Superior temporal gyrus (tissue), 1 donor: ENCODE data around the gene GABRB1.

Source experiments
- DNase-seq: peaks from one replicate; pipeline ENCODE4 v3.0.0-alpha.2; 2016; ENCODE audit errors: extremely low spot score

Gene GABRB1

GRCh38 chr4:47049347-47049746 is 18.0 kb downstream of the GABRB1 start:
- no peak for DNase-seq

GRCh38 chr4:47050761-47051725 is 19.7 kb downstream of the GABRB1 start:
- peak; percentile 69 for DNase-seq

GRCh38 chr4:47053485-47053884 is 22.1 kb downstream of the GABRB1 start:
- DNase-seq = no peak

GRCh38 chr4:47054130-47054529 is 22.8 kb downstream of the GABRB1 start:
- no peak for DNase-seq

GRCh38 chr4:47057991-47058390 is 26.6 kb downstream of the GABRB1 start:
- DNase-seq = no peak

- no peak for DNase-seq
Observed at GRCh38 chr4:47060561-47060960, 29.2 kb downstream of the GABRB1 start.

- no peak for DNase-seq
Observed at GRCh38 chr4:47061435-47061834, 30.1 kb downstream of the GABRB1 start.

- peak; percentile 71 for DNase-seq
Observed at GRCh38 chr4:47065051-47065481, 33.7 kb downstream of the GABRB1 start.

GRCh38 chr4:47068986-47069385 is 37.6 kb downstream of the GABRB1 start:
- DNase-seq = no peak

- no peak for DNase-seq
Observed at GRCh38 chr4:47071901-47072341, 40.6 kb downstream of the GABRB1 start.

- DNase-seq = no peak
Observed at GRCh38 chr4:47073647-47074046, 42.3 kb downstream of the GABRB1 start.

- DNase-seq = no peak
Observed at GRCh38 chr4:47074816-47075215, 43.4 kb downstream of the GABRB1 start.

GRCh38 chr4:47075262-47075661 is 43.9 kb downstream of the GABRB1 start:
- no peak for DNase-seq

- no peak for DNase-seq
Observed at GRCh38 chr4:47075919-47076318, 44.6 kb downstream of the GABRB1 start.

GRCh38 chr4:47084111-47084510 is 52.7 kb downstream of the GABRB1 start:
- no peak for DNase-seq

GRCh38 chr4:47084795-47085194 is 53.4 kb downstream of the GABRB1 start:
- DNase-seq = no peak

- no peak for DNase-seq
Observed at GRCh38 chr4:47088298-47088697, 56.9 kb downstream of the GABRB1 start.

- no peak for DNase-seq
Observed at GRCh38 chr4:47095884-47096283, 64.5 kb downstream of the GABRB1 start.

GRCh38 chr4:47101453-47101852 is 70.1 kb downstream of the GABRB1 start:
- DNase-seq = no peak

- DNase-seq = no peak
Observed at GRCh38 chr4:47104986-47105385, 73.6 kb downstream of the GABRB1 start.

- no peak for DNase-seq
Observed at GRCh38 chr4:47106561-47106960, 75.2 kb downstream of the GABRB1 start.

- DNase-seq = no peak
Observed at GRCh38 chr4:47109379-47109778, 78.0 kb downstream of the GABRB1 start.

- no peak for DNase-seq
Observed at GRCh38 chr4:47110546-47111132, 79.3 kb downstream of the GABRB1 start.
